SK-N-SH treated with all-trans-retinoic acid at 6 μM for 48 hours (cell line): ENCODE data around the gene GPR42.

Source experiments
- ATAC-seq: fragments of 200-7000 bp; cut with Tn5 transposase; 3 replicates; pipeline ENCODE4 v1.9.1; 2020; ENCODE audit warnings: mild to moderate bottlenecking, moderate library complexity
- ARNTL ChIP-seq: fragments of 450-650 bp; formaldehyde crosslinking; IDR thresholded peaks from 2 replicates; pipeline ENCODE4 v1.5.0; 2020; ENCODE audit warnings: low read depth, mild to moderate bottlenecking, moderate library complexity, borderline replicate concordance
- BACH2 ChIP-seq: fragments of 250-450 bp; sonication (Bioruptor Pico); IDR thresholded peaks from 2 replicates; pipeline ENCODE4 v1.9.0; 2021; ENCODE audit warnings: mild to moderate bottlenecking, borderline replicate concordance
- CSDC2 ChIP-seq: fragments of 250-450 bp; sonication (Bioruptor Pico); IDR thresholded peaks from 2 replicates; pipeline ENCODE4 v1.5.0; 2020; ENCODE audit warnings: mild to moderate bottlenecking, moderate library complexity
- ESRRG ChIP-seq: fragments of 250-450 bp; sonication (Bioruptor Pico); IDR thresholded peaks from 2 replicates; pipeline ENCODE4 v1.6.1; 2021; ENCODE audit warnings: mild to moderate bottlenecking
- GLIS3 ChIP-seq: fragments of 250-450 bp; sonication (Bioruptor Pico); IDR thresholded peaks from 2 replicates; pipeline ENCODE4 v1.5.0; 2020; ENCODE audit warnings: mild to moderate bottlenecking, moderate library complexity
- ISL1 ChIP-seq: fragments of 250-450 bp; sonication (Bioruptor Pico); IDR thresholded peaks from 2 replicates; pipeline ENCODE4 v2.1.2; 2022; ENCODE audit warnings: mild to moderate bottlenecking, moderate library complexity
- OSR1 ChIP-seq: fragments of 250-450 bp; sonication (Bioruptor Pico); IDR thresholded peaks from 2 replicates; pipeline ENCODE4 v1.8.0; 2022; ENCODE audit warnings: moderate library complexity, mild to moderate bottlenecking, inconsistent platforms
- PPARA ChIP-seq: fragments of 250-450 bp; sonication (Bioruptor Pico); IDR thresholded peaks from 2 replicates; pipeline ENCODE4 v1.5.0; 2020; ENCODE audit warnings: mild to moderate bottlenecking, borderline replicate concordance
- RARB ChIP-seq: fragments of 250-450 bp; sonication (Bioruptor Pico); IDR thresholded peaks from 2 replicates; pipeline ENCODE4 v1.8.0; 2021; ENCODE audit warnings: mild to moderate bottlenecking, moderate library complexity
- TCF4 ChIP-seq: fragments of 250-450 bp; sonication (Bioruptor Pico); IDR thresholded peaks from 2 replicates; pipeline ENCODE4 v1.8.0; 2021; ENCODE audit warnings: mild to moderate bottlenecking, moderate library complexity, borderline replicate concordance
- ZC3H10 ChIP-seq: fragments of 250-450 bp; sonication (Bioruptor Pico); IDR thresholded peaks from 2 replicates; pipeline ENCODE4 v1.5.1; 2021; ENCODE audit warnings: mild to moderate bottlenecking, moderate library complexity
- ZFP3 ChIP-seq: fragments of 250-450 bp; sonication (Bioruptor Pico); IDR thresholded peaks from 2 replicates; pipeline ENCODE4 v1.5.0; 2020; ENCODE audit warnings: mild to moderate bottlenecking, moderate library complexity
- ZFP30 ChIP-seq: fragments of 450-650 bp; formaldehyde crosslinking; IDR thresholded peaks from 2 replicates; pipeline ENCODE4 v1.5.0; 2022; ENCODE audit warnings: mild to moderate bottlenecking, moderate library complexity
- ZNF565 ChIP-seq: fragments of 450-650 bp; formaldehyde crosslinking; conservative IDR thresholded peaks from 2 replicates; pipeline ENCODE4 v1.5.0; 2020; ENCODE audit warnings: low read depth, mild to moderate bottlenecking, moderate library complexity
- ZNF70 ChIP-seq: fragments of 450-650 bp; formaldehyde crosslinking; IDR thresholded peaks from 2 replicates; pipeline ENCODE4 v1.5.0; 2020; ENCODE audit warnings: mild to moderate bottlenecking, moderate library complexity
- ZNF8 ChIP-seq: fragments of 450-650 bp; formaldehyde crosslinking; IDR thresholded peaks from 2 replicates; pipeline ENCODE4 v1.5.0; 2020; ENCODE audit warnings: mild to moderate bottlenecking, moderate library complexity
- TF ChIP-seq, protein P1 (sequence below): fragments of 250-450 bp; sonication (Bioruptor Pico); IDR thresholded peaks from 2 replicates; pipeline ENCODE4 v1.8.0; 2020; ENCODE audit warnings: mild to moderate bottlenecking, moderate library complexity, borderline replicate concordance
- TF ChIP-seq, protein P2 (sequence below): fragments of 250-450 bp; sonication (Bioruptor Pico); IDR thresholded peaks from 2 replicates; pipeline ENCODE4 v1.8.0; 2021; ENCODE audit warnings: low read depth, mild to moderate bottlenecking, moderate library complexity, borderline replicate concordance
- TF ChIP-seq, protein P3 (sequence below): fragments of 250-450 bp; sonication (Bioruptor Pico); IDR thresholded peaks from 2 replicates; pipeline ENCODE4 v1.5.1; 2021; ENCODE audit warnings: mild to moderate bottlenecking, moderate library complexity
- TF ChIP-seq, protein P4 (sequence below): fragments of 250-450 bp; sonication (Bioruptor Pico); IDR thresholded peaks from 2 replicates; pipeline ENCODE4 v1.5.1; 2020; ENCODE audit warnings: low read depth, mild to moderate bottlenecking, moderate library complexity

Gene GPR42

DNA sequence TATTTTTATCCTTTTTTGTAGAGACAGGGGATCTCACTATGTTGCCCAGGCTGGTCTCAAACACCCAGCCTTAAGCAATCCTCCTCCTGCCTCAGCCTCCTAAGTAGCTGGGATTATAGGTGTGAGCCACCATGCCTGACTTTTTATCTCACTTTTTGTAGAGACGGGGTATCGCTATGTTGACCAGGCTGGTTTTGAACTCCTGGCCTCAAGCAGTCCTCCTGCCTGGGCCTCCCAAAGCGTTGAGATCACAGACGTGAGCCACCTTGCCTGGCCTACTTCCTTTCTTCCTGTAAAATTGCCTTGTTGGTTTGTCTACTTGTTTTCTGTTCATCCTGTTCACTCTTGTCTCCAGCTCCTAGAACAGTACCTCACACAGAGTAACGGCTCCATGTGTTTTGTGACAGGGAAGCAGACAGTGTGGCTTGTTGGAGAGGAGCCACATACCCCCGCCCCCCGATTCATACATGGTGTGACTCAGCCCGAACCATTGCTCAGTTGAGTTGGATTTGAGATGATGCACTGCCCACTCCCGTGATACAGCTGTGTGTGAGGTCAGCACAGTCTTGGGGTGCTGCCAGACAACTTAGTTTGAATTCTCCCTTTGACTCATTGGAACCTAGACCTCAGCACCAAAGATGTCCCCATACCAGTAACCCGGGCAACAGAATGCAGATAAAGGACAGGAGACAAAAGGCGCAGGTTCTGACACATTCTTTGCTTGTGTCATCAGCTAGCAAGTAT is 34.2 kb downstream of the GPR42 start:
- TF ChIP-seq, protein P1, sequence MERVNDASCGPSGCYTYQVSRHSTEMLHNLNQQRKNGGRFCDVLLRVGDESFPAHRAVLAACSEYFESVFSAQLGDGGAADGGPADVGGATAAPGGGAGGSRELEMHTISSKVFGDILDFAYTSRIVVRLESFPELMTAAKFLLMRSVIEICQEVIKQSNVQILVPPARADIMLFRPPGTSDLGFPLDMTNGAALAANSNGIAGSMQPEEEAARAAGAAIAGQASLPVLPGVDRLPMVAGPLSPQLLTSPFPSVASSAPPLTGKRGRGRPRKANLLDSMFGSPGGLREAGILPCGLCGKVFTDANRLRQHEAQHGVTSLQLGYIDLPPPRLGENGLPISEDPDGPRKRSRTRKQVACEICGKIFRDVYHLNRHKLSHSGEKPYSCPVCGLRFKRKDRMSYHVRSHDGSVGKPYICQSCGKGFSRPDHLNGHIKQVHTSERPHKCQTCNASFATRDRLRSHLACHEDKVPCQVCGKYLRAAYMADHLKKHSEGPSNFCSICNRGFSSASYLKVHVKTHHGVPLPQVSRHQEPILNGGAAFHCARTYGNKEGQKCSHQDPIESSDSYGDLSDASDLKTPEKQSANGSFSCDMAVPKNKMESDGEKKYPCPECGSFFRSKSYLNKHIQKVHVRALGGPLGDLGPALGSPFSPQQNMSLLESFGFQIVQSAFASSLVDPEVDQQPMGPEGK (CRISPR knock-in tag) = no peak
- TF ChIP-seq, protein P2, sequence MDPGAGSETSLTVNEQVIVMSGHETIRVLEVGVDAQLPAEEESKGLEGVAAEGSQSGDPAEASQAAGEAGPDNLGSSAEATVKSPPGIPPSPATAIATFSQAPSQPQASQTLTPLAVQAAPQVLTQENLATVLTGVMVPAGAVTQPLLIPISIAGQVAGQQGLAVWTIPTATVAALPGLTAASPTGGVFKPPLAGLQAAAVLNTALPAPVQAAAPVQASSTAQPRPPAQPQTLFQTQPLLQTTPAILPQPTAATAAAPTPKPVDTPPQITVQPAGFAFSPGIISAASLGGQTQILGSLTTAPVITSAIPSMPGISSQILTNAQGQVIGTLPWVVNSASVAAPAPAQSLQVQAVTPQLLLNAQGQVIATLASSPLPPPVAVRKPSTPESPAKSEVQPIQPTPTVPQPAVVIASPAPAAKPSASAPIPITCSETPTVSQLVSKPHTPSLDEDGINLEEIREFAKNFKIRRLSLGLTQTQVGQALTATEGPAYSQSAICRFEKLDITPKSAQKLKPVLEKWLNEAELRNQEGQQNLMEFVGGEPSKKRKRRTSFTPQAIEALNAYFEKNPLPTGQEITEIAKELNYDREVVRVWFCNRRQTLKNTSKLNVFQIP = no peak
- TF ChIP-seq GLIS3 (CRISPR knock-in tag) (no peak), ZNF70 (CRISPR knock-in tag) (no peak), ESRRG (CRISPR knock-in tag) (no peak), PPARA (CRISPR knock-in tag) (no peak), ZFP30 (no peak), ZC3H10 (CRISPR knock-in tag) (no peak)
- TF ChIP-seq, protein P3, sequence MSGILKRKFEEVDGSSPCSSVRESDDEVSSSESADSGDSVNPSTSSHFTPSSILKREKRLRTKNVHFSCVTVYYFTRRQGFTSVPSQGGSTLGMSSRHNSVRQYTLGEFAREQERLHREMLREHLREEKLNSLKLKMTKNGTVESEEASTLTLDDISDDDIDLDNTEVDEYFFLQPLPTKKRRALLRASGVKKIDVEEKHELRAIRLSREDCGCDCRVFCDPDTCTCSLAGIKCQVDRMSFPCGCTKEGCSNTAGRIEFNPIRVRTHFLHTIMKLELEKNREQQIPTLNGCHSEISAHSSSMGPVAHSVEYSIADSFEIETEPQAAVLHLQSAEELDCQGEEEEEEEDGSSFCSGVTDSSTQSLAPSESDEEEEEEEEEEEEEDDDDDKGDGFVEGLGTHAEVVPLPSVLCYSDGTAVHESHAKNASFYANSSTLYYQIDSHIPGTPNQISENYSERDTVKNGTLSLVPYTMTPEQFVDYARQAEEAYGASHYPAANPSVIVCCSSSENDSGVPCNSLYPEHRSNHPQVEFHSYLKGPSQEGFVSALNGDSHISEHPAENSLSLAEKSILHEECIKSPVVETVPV (CRISPR knock-in tag) = no peak
- TF ChIP-seq, protein P4, sequence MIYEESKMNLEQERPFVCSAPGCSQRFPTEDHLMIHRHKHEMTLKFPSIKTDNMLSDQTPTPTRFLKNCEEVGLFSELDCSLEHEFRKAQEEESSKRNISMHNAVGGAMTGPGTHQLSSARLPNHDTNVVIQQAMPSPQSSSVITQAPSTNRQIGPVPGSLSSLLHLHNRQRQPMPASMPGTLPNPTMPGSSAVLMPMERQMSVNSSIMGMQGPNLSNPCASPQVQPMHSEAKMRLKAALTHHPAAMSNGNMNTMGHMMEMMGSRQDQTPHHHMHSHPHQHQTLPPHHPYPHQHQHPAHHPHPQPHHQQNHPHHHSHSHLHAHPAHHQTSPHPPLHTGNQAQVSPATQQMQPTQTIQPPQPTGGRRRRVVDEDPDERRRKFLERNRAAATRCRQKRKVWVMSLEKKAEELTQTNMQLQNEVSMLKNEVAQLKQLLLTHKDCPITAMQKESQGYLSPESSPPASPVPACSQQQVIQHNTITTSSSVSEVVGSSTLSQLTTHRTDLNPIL (CRISPR knock-in tag) = no peak
- TF ChIP-seq, all 23 proteins: peak for 0
- no peak; the same call in 2 of the 3 replicates for ATAC-seq

DNA sequence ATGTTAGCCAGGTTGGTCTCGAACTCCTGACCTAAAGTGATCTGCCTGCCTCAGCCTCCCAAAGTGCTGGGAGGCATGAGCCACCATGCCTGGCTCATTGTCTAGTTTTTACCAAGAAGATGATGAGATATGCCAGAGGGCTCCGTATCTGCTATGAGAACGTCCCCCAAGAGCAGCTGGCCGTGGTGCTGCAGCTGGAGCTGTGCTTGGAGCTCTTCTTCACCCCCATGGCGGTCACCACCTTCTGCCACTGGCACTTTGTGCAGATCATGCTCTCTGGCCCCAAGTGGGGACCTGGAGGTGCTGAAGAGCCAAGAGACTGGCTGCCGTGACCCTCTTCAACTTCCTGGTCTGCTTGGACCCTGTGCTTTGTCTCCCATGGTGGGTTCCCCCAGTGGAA is 36.8 kb downstream of the GPR42 start:
- TF ChIP-seq CSDC2 (no peak), ZC3H10 (CRISPR knock-in tag) (no peak), RARB (CRISPR knock-in tag) (no peak)
- ATAC-seq = no peak

DNA sequence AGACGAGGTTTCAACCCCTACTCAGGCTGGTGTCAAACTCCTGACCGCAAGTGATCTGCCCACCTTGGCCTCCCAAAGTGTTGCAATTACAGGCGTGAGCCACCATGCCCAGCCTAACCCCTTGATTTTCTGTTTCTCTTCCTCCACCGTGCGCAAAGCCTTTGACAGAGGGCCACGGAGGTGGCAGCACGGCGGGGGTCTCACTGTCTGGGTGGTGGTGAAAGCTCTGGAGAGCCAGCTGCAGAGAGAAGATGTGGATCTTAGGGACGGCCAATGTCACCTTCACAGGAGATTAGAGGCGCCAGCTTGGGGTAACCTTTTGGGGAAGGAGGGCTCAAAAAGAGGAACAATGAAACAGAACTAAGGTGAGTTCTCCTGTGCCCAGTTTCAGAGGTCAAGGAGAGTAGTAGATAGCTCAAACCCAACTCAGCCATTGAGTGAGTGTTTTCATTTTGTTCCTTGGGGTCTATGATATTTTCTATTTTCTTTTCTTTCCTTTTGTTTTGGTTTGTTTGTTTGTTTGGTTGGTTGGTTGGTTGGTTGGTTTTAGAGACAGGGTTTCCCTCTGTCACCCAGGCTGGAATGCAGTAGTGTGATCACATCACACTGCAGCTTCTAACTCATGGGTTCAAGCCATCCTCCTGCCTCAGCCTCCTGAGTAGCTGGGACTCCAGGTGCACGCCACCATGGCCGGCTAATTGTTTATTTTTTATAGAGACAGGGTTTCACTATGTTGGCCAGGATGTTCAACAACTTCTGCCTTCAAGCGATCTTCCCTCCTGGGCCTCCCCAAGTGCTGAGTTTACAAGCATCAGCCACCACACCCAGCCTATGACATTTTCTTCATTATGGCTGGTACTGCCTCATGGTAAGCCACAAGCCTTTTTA is 37.7 kb downstream of the GPR42 start:
- TF ChIP-seq, protein P1 (CRISPR knock-in tag) = no peak
- TF ChIP-seq GLIS3 (CRISPR knock-in tag) (no peak), ZFP3 (CRISPR knock-in tag) (no peak), RARB (CRISPR knock-in tag) (no peak), ZNF70 (CRISPR knock-in tag) (no peak), ISL1 (CRISPR knock-in tag) (no peak), ZC3H10 (CRISPR knock-in tag) (no peak), ZFP30 (no peak), BACH2 (CRISPR knock-in tag) (no peak), ZNF8 (CRISPR knock-in tag) (no peak), PPARA (CRISPR knock-in tag) (no peak), ZNF565 (CRISPR knock-in tag) (no peak), OSR1 (CRISPR knock-in tag) (no peak), TCF4 (CRISPR knock-in tag) (no peak), ESRRG (CRISPR knock-in tag) (no peak), ARNTL (CRISPR knock-in tag) (no peak)
- TF ChIP-seq, protein P2 = no peak
- TF ChIP-seq, protein P4 (CRISPR knock-in tag) = no peak
- TF ChIP-seq, protein P3 (CRISPR knock-in tag) = no peak
- ATAC-seq = no peak
